Measurements from ENCODE around the gene SEMA3C.

SEMA3C gene

GRCh38 chr7:80934321-80934720 lies 15.5 kb upstream of the SEMA3C start:
- H3K4me3 ChIP-seq (ENCODE audit: low read depth, low read length): no peak overlapping the region
- H3K27ac ChIP-seq (ENCODE audit: extremely low read depth, low read depth, low read length): no peak overlapping the region
- H3K9me3 ChIP-seq (ENCODE audit: control insufficient read depth, insufficient read depth, low read depth, low read length): no peaks in the 10 kb centered on the region
- TF ChIP-seq ZNF654 (tag by site-specific recombination; IDR thresholded peaks at IDR 0.05; ENCODE audit: low read depth): no peak
- no peak for TF ChIP-seq ZNF677 (tag by site-specific recombination; IDR thresholded peaks at IDR 0.05)
- no peak for TF ChIP-seq ZNF26 (tag by site-specific recombination; IDR thresholded peaks at IDR 0.05)
- TF ChIP-seq ZBTB1 (tag by site-specific recombination; IDR thresholded peaks at IDR 0.05): no peak
- TF ChIP-seq ZNF394 (tag by site-specific recombination; IDR thresholded peaks at IDR 0.05; ENCODE audit: borderline replicate concordance): no peak
- TF ChIP-seq ZNF362 (tag by site-specific recombination; IDR thresholded peaks at IDR 0.05): no peak
- TF ChIP-seq ZNF830 (tag by site-specific recombination; IDR thresholded peaks at IDR 0.05; ENCODE audit: low read depth): no peak
- TF ChIP-seq ZNF335 (tag by site-specific recombination; conservative IDR thresholded peaks at IDR 0.05): no peak
- no peak for TF ChIP-seq ZNF292 (tag by site-specific recombination; IDR thresholded peaks at IDR 0.05; ENCODE audit: borderline replicate concordance, low read depth)
- TF ChIP-seq ZNF18 (tag by site-specific recombination; IDR thresholded peaks at IDR 0.05): no peak
- TF ChIP-seq ZBTB20 (tag by site-specific recombination; IDR thresholded peaks at IDR 0.05): no peak
- no peak for TF ChIP-seq TCF7L2 (IDR thresholded peaks at IDR 0.05; ENCODE audit: borderline replicate concordance, low read depth, low read length)
- TF ChIP-seq ZSCAN18 (tag by site-specific recombination; IDR thresholded peaks at IDR 0.05): no peak
- TF ChIP-seq PRDM2 (tag by site-specific recombination; IDR thresholded peaks at IDR 0.05; ENCODE audit: borderline replicate concordance): no peak
- no peak for TF ChIP-seq ZNF146 (tag by site-specific recombination; IDR thresholded peaks at IDR 0.05)
- TF ChIP-seq ZNF548 (tag by site-specific recombination; IDR thresholded peaks at IDR 0.05): no peak
- TF ChIP-seq ZBTB7A (tag by site-specific recombination; IDR thresholded peaks at IDR 0.05; ENCODE audit: low read depth): no peak
- no peak for TF ChIP-seq ZNF423 (tag by site-specific recombination; IDR thresholded peaks at IDR 0.05)
- TF ChIP-seq ZNF248 (tag by site-specific recombination; IDR thresholded peaks at IDR 0.05): no peak
- TF ChIP-seq ZNF138 (tag by site-specific recombination; IDR thresholded peaks at IDR 0.05; ENCODE audit: borderline replicate concordance): no peak
- ChIA-PET POLR2A (no interaction called here), CTCF (no interaction called here)
- H3K36me3 ChIP-seq (ENCODE audit: control insufficient read depth in 2 of 2, insufficient read depth in 1 of 2, low read length in 2 of 2): no peaks in the 10 kb centered on the region
- peaks cover 3% of the 10 kb centered on the region; the same call in 1 of the 2 replicates for H3K4me1 ChIP-seq (ENCODE audit: control insufficient read depth, insufficient read depth, low read length)
